Measurements from ENCODE around the gene MLXIPL. TPM values are rescaled to one million over a fixed set of nuclear protein-coding genes. Genes with fewer than 3 reads are reported as not detected.
"Not testable (repeated sequence)": the region's sequence is repeated elsewhere in the genome, so short reads cannot be mapped to it uniquely, and the experiment has no call there.

Gene MLXIPL
- total and polyA plus RNA-seq, 2 donors (not counting 3 experiments of a cell fraction or from before 2014, with no cell fraction given): not detected

DNA sequence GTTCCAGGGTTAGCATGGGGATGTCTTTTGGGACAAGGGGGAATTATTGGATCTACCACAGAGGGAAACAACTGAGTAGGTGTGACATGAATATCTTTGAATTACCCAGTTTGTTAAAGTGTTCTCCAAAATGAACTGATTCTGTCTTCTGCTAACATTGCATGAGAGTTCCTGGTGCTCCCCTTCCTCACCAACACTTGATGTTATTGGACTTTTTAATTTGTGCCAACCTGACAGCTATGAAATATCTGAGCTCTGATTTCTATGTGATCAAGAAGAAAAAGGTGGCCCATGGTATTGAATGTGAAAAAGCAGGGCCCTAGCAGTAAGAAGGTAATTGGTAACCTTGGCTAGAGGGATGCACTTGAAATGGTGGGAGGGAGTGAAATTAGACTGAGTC lies 38.7 kb upstream of the MLXIPL start:
- BruUV-seq (replicated peaks): no TSS peak
- Histone ChIP-seq H3K4me3 (replicated peaks in 1 of 3; ENCODE audit: insufficient read depth in 1 of 3, low read depth in 1 of 3, low read length in 3 of 3) (no peak overlapping the region), H3K4me1 (ENCODE audit: control insufficient read depth, extremely low read depth, insufficient read depth, low read length) (no peaks in the 10 kb centered on the region), H3K4me2 (ENCODE audit: insufficient read depth, low read length) (no peak overlapping the region), H2AFZ (ENCODE audit: low read depth, low read length) (no peak overlapping the region), H3K9ac (replicated peaks; ENCODE audit: extremely low read depth, insufficient read depth, low read length) (no peak overlapping the region), H3K79me2 (ENCODE audit: control insufficient read depth, insufficient read depth, low read length) (no peaks in the 10 kb centered on the region), H3K27ac (ENCODE audit: insufficient read depth, low read depth, low read length) (no peak overlapping the region), H4K20me1 (replicated peaks; ENCODE audit: control insufficient read depth, extremely low read depth, insufficient read depth, low read length) (no peaks in the 10 kb centered on the region), H3K36me3 (ENCODE audit: control insufficient read depth in 2 of 2, extremely low read depth in 1 of 2, insufficient read depth in 2 of 2, low read length in 2 of 2) (no peaks in the 10 kb centered on the region), H3K27me3 (ENCODE audit: control insufficient read depth in 2 of 2, insufficient read depth in 2 of 2, low read length in 2 of 2) (peaks cover 0 to 3% of the 10 kb centered on the region in 2 experiments), H3K9me1 (replicated peaks; ENCODE audit: control insufficient read depth, extremely low read depth, insufficient read depth, low read length) (no peaks in the 10 kb centered on the region), H3K9me3 (replicated peaks; ENCODE audit: control insufficient read depth, insufficient read depth, low read length) (no peaks in the 10 kb centered on the region)
- FAIRE-seq (no peak), DNase-seq (ENCODE audit: low read depth, low spot score) (no peak)
- intact Hi-C loops (cut with micrococcal nuclease): no loop called here
- ChIA-PET POLR2A (no interaction called here), CTCF (interaction anchor here (2.7 kb wide), 1 partner anchor 34 kb away, joined by 6 read pairs; no protein-coding TSS in a partner anchor)
- dilution Hi-C loops (cut with MboI; ENCODE audit: extremely low pct_ligation_motif_present, low sequenced_read_pairs): no loop called here
- TF ChIP-seq POLR2A (IDR thresholded peaks at IDR 0.05; ENCODE audit: low read depth, low read length): no peak
- no peak for TF ChIP-seq CTCF (IDR thresholded peaks at IDR 0.05; ENCODE audit: extremely low read depth in 1 of 2, insufficient read depth in 1 of 2, low read depth in 1 of 2, low read length in 2 of 2)
- TF ChIP-seq FOS (IDR thresholded peaks at IDR 0.05; ENCODE audit: borderline replicate concordance, insufficient read depth, low read length): no peak
- no peak for TF ChIP-seq POLR2AphosphoS5 (IDR thresholded peaks at IDR 0.05; ENCODE audit: insufficient read depth, low read depth, low read length)
- TF ChIP-seq, protein P1, sequence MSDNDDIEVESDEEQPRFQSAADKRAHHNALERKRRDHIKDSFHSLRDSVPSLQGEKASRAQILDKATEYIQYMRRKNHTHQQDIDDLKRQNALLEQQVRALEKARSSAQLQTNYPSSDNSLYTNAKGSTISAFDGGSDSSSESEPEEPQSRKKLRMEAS (IDR thresholded peaks at IDR 0.05; ENCODE audit: insufficient read depth, insufficient read length): no peak
- no peak for TF ChIP-seq GATA2 (IDR thresholded peaks at IDR 0.05; ENCODE audit: insufficient read depth, insufficient read length, low read depth, low read length)
- TF ChIP-seq MYC (IDR thresholded peaks at IDR 0.05; ENCODE audit: low read depth, low read length): no peak
- TF ChIP-seq EZH2 (IDR thresholded peaks at IDR 0.05; ENCODE audit: borderline replicate concordance, low read depth, low read length, severe bottlenecking): no peak
- no peak for TF ChIP-seq JUN (IDR thresholded peaks at IDR 0.05; ENCODE audit: borderline replicate concordance, insufficient read depth, insufficient read length, low read depth)

- H3K9me3 ChIP-seq (replicated peaks; ENCODE audit: control insufficient read depth, insufficient read depth, low read length); H3K9ac ChIP-seq (replicated peaks; ENCODE audit: extremely low read depth, insufficient read depth, low read length); H3K4me2 ChIP-seq (ENCODE audit: insufficient read depth, low read length); POLR2A ChIA-PET; H3K27ac ChIP-seq (ENCODE audit: insufficient read depth, low read depth, low read length); H3K9me1 ChIP-seq (replicated peaks; ENCODE audit: control insufficient read depth, extremely low read depth, insufficient read depth, low read length); DNase-seq (ENCODE audit: low read depth, low spot score); H3K79me2 ChIP-seq (ENCODE audit: control insufficient read depth, insufficient read depth, low read length); H2AFZ ChIP-seq (ENCODE audit: low read depth, low read length); H3K27me3 ChIP-seq (ENCODE audit: control insufficient read depth in 2 of 2, insufficient read depth in 2 of 2, low read length in 2 of 2); H3K4me3 ChIP-seq (replicated peaks in 1 of 3; ENCODE audit: insufficient read depth in 1 of 3, low read depth in 1 of 3, low read length in 3 of 3); FAIRE-seq; H3K36me3 ChIP-seq (ENCODE audit: control insufficient read depth in 2 of 2, extremely low read depth in 1 of 2, insufficient read depth in 2 of 2, low read length in 2 of 2); dilution Hi-C loops (cut with MboI; ENCODE audit: extremely low pct_ligation_motif_present, low sequenced_read_pairs); H4K20me1 ChIP-seq (replicated peaks; ENCODE audit: control insufficient read depth, extremely low read depth, insufficient read depth, low read length); intact Hi-C loops (cut with micrococcal nuclease); BruUV-seq (replicated peaks); H3K4me1 ChIP-seq (ENCODE audit: control insufficient read depth, extremely low read depth, insufficient read depth, low read length); CTCF ChIA-PET: not testable (repeated sequence)
Observed at GRCh38 chr7:73660594-73660993, 36.3 kb upstream of the MLXIPL start.

All from endothelial cell of umbilical vein (primary cell).